ENCODE data around the gene SPRYD4.
"Not testable (repeated sequence)": the region's sequence is repeated elsewhere in the genome, so short reads cannot be mapped to it uniquely, and the experiment has no call there.

The SPRYD4 gene

DNA sequence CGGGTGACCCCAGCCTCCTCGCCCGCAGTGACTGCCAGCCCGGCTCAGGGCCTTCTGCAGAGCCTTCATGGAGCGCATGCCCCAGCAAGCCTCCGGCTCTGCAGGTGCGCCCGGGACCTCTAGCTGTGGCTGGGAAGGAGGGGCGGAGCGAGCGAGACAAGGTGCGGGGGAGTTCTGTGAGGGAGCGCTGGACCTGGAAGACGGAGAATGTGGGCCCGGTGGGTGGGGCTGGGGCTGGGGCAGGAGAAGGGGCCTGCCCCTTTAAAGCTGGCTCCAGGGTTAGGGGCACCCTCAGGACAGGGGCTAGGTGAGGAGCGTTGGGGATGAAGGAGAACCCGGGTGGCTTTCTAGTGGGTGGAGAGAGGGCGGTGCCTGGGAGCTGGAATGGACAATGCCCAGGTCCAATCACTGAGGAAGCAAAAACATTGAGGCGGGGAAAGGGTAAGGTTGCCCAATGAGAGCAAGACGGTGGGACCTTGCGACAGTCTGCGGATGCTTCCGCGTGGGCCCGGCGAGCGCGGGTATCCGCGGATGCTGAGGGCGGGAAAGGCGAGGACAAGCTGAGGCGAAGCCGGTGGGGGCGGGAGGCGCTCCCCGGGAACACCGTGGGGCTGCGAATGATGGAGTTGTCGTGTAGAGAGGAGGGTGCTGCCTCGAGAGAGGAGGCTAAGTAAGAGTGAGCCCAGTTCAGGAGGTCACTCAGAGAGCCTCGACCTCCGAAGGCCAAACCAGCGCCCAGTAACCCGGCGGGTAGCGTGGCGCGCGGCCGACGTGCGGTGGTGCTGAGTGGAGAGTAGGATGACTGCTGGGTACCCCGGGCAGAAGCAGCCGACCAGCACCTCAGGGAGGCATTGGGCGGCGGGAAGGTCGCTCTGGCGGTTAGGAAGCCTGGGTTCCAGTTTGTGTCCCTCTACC lies 19.9 kb downstream of the SPRYD4 start, which contains the start of gene GLS2:
Gene GLS2 (minus strand): TSS at position 121 of the 915 bp plus-strand sequence. CDS start 43 bp downstream, at position 78.
- FAIRE-seq (no peak), DNase-seq (ENCODE audit: insufficient read length, low spot score) (no peak)

DNA sequence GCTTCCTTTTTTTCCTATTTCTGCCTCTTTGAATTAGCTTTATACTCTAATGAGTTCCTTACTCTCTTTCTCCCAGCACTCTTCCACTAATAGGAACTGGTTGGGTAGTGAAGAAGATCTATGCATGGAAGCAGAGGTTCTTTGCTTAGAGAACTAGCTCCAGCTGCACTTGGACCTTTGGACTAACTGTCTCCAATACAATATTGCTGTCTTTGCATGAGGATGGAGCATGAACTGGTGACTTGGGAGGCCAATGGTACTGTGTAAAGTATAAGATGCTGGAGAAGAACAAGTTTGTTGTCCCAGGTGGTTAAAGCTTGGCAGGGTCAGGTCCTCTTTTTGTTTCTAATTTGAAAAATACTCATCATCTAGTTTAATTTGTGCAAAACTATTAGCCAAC lies 22.0 kb downstream of the SPRYD4 start:
- FAIRE-seq = no peak
- TF ChIP-seq POLR2A (IDR thresholded peaks at IDR 0.05; ENCODE audit: low read depth, low read length) = no peak
- DNase-seq (ENCODE audit: insufficient read length, low spot score) = no peak

More for the DNA sequence above, 19.9 kb downstream of the SPRYD4 start, which contains the start of gene GLS2:
- TF ChIP-seq POLR2A (IDR thresholded peaks at IDR 0.05; ENCODE audit: low read depth, low read length) = no peak

DNA sequence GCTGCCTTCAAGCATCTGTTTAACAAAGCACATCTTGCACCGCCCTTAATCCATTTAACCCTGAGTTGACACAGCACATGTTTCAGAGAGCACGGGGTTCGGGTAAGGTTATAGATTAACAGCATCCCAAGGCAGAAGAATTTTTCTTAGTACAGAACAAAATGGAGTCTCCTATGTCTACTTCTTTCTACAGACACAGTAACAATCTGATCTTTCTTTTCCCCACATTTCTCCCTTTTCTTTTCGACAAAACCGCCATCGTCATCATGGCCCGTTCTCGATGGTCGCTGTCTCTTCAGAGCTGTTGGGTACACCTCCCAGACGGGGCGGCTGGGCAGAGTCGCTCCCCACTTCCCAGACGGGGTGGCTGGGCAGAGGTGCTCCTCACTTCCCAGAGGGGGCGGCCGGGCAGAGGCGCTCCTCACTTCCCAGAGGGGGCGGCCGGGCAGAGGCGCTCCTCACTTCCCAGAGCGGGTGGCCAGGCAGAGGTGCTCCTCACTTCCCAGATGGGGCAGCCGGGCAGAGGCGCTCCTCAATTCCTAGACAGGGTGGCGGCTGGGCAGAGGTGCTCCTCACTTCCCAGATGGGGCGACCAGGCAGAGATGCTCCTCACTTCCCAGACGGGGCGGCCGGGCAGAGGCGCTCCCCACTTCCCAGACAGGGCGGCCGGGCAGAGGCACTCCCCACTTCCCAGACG lies 25.2 kb downstream of the SPRYD4 start:
- FAIRE-seq; DNase-seq (ENCODE audit: insufficient read length, low spot score): not testable (repeated sequence)

DNA sequence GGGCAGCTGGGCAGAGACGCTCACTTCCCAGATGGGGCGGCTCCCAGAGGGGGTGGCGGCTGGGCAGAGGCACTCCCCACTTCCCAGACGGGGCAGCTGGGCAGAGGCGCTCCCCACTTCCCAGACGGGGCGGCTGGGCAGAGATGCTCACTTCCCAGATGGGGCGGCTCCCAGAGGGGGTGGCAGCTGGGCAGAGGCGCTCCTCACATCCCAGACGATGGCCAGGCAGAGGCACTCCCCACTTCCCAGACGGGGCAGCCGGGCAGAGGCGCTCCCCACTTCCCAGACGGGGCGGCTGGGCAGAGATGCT lies 25.7 kb downstream of the SPRYD4 start:
- not testable (repeated sequence) for DNase-seq (ENCODE audit: insufficient read length, low spot score); FAIRE-seq

DNA sequence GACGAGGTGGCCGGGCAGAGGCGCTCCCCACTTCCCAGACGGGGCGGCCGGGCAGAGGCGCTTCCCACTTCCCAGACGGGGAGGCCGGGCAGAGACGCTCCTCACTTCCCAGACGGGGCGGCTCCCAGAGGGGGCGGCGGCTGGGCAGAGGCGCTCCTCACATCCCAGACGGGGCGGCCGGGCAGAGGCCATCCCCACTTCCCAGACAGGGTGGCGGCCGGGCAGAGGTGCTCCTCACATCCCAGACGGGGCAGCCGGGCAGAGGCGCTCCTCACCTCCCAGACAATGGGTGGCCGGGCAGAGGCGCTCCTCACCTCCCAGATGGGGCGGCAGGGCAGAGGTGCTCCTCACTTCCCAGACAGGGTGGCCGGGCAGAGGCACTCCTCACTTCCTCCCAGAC lies 26.1 kb downstream of the SPRYD4 start:
- FAIRE-seq; DNase-seq (ENCODE audit: insufficient read length, low spot score): not testable (repeated sequence)

DNA sequence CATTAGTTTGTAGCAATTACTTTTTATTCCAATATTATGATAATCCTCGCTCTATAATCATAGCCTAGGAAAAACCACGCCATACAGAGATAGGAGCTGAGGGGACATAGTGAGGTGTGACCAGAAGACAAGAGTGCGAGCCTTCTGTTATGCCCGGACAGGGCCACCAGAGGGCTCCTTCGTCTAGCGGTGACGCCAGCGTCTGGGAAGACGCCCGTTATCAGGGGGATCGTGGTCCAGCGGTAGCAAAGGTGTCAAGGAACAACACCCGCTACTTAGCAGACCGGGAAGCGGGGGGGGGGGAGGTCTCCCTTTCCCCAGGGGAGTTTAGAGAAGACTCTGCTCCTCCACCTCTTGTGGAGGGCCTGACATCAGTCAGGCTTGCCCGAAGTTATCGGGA lies 28.3 kb downstream of the SPRYD4 start:
- not testable (repeated sequence) for FAIRE-seq; DNase-seq (ENCODE audit: insufficient read length, low spot score)

DNA sequence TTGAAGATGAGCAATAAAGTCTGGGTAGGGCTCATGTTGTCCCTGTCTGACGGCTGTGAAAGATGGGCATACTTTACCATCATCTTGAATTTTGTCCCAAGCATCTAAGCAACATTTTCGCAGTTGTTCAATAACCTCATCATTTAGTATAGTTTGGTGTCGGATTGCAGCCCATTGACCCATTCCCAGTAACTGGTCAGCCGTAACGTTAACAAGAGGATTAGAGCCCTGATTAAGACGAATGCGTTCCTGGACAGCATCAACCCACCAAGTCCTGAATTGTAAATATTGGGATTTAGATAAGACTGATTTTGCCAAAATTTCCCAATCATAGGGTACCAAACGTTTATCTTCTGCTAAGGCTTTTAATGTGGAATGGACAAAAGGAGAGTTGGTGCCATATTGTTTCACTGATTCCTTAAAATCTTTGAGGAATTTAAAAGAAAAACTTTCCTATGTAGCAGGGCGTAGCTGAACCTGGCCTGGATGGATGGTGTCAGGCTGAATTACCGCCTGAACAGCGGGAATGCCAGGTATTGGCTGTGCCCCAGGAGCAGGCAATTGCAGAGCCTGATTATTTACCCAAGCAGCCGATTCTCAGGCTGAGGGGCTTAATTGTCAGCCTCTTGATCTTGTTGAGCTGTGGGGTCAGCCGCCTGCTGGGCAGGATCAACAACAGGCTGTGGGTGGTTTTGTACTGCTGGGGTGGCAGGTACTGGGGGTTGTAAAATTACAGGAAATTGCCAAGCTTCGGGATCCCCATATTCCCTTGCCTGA lies 29.9 kb downstream of the SPRYD4 start:
- DNase-seq (ENCODE audit: insufficient read length, low spot score); FAIRE-seq: not testable (repeated sequence)

DNA sequence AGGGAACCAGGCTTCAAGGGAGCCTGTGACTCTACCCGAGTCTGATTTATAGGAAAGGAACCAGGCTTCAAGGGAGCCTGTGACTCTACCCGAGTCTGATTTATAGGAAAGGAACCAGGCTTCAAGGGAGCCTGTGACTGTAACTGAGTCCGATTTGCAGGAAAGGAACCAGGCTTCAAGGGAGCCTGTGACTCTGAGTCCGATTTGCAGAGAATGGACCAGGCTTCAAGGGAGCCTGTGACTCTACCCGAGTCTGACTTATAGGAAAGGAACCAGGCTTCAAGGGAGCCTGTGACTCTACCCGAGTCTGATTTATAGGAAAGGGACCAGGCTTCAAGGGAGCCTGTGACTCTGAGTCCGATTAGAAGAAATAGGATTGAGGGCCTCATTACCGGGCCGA lies 31.1 kb downstream of the SPRYD4 start:
- not testable (repeated sequence) for DNase-seq (ENCODE audit: insufficient read length, low spot score); FAIRE-seq

DNA sequence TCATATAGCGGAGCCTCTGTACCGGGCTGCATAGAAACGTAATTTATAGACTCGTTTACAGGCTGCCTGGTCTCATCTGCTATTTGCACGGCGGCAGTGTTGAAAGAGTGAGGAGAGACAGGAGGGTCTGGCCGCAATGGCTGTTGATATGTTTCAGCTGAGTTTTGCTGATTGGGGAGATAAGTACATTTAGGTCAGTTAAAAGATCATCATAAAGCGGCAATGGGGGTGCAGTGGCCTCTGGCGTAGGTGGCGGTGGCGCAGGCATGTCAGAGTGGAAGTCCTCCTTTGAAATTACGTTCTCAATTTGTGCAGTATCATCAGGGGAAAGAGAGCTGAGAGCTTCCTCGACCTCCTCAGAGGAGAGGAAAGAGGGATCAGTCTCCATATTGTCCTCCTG lies 31.5 kb downstream of the SPRYD4 start:
- FAIRE-seq; DNase-seq (ENCODE audit: insufficient read length, low spot score): not testable (repeated sequence)

DNA sequence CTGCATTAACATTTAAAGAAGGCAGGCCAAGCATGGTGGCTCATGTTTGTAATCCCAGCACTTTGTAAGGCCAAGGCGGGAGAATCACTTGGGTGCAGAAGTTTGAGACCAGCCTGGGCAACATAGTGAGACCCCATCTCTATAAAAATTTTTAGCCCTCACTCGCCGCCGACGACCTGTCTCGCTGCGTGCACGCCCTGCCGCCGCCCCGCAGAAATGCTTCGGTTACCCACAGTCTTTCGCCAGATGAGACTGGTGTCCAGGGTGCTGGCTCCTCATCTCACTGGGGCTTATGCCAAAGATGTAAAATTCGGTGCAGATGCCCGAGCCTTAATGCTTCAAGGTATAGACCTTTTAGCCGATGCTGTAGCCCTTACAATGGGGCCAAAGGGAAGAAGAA lies 42.4 kb downstream of the SPRYD4 start:
- no peak for DNase-seq (ENCODE audit: insufficient read length, low spot score)
- FAIRE-seq = no peak
- no peak for TF ChIP-seq POLR2A (IDR thresholded peaks at IDR 0.05; ENCODE audit: low read depth, low read length)

DNA sequence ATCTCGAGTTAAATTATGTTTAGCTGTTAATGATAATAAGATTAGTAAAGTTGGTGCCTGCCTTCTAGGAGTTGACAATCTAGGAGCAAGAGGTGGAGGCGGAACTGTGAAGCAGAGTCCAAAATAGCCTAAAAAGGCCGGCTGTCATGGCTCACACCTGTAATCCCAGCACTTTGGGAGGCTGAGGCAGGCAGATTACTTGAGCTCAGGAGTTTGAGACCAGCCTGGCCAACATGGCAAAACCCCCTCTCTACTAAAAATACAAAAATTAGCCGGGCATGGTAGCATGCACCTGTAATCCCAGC lies 45.6 kb downstream of the SPRYD4 start:
- not testable (repeated sequence) for FAIRE-seq

DNA sequence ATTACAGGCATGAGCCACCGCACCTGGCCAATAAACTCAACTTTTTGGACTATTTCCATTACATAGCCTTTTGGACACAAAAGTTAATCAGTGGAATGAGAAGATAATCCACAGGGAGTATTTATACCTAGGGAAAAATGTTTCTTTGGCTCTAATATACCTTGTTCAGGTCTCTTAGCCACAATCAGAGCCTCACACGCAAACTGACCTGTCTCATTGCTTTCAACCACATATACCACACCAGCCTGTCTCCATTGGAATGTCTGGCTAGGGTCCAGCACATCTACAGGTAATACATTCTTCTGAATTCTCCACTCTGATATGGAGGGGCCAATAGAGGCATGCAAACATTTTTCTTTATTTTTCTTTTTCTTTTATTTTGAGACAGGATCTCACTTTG lies 49.5 kb downstream of the SPRYD4 start:
- FAIRE-seq (no peak), DNase-seq (ENCODE audit: insufficient read length, low spot score) (no peak)
- TF ChIP-seq POLR2A (IDR thresholded peaks at IDR 0.05; ENCODE audit: low read depth, low read length) = no peak

More for the DNA sequence above, 45.6 kb downstream of the SPRYD4 start:
- DNase-seq (ENCODE audit: insufficient read length, low spot score) = not testable (repeated sequence)

DNA sequence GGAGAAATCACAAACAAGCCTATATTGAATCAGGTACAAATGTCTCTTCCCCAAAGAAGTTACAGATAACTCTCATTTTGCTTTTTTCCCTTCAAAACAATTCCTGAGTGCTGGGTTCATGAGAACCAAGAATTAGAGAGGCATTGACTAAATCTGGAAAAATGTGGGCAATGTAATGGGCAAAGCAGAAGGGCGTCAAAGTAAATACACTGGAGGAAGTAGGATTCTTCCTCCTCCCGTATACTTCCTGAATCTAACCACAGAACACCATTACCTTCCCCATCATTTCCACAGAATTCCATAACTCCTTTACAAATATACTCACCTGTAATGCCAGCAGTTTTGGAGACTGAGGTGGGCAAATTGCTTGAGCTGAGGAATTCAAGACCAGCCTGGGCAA lies 50.2 kb downstream of the SPRYD4 start:
- DNase-seq (ENCODE audit: insufficient read length, low spot score) = no peak
- no peak for FAIRE-seq
- no peak for TF ChIP-seq POLR2A (IDR thresholded peaks at IDR 0.05; ENCODE audit: low read depth, low read length)

DNA sequence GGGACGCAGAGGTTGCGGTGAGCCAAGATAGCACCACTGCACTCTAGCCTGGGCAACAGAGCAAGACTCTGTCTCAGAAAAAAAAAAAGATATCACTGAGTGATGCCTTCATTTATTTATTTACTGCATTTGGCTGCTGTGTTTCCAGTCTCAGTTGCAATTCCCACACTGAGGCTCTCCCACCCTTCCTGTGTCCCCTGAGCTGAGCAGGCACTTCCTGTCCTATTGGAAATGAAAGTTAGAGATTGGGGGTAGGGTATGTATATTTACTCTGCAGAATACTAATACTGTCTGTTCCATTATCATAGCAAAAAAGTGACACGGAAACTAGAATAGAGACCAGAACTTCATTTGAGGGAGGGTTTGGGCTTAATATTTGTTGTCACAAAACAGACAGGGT lies 51.7 kb downstream of the SPRYD4 start:
- no peak for DNase-seq (ENCODE audit: insufficient read length, low spot score)

DNA sequence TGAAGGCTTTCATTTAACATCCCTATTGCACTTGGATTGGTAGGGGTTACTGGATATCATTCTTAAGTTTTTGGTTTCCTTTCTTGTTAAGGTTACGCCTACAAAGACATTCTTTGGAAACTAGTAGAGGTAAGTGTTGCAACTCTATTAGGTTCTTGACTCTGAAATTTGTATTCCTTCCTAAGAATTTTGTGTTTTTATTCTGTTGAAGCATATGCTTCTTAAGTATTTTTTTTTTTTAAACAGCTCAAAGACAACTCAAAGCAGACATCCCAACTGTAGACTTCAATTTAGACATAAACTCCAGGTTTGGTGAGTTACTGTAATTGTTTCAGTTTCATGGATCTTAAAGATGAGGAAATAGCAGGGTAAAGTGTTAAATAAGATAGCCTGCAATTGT lies 52.1 kb downstream of the SPRYD4 start:
- no peak for TF ChIP-seq POLR2A (IDR thresholded peaks at IDR 0.05; ENCODE audit: low read depth, low read length)
- no peak for FAIRE-seq
- no peak for DNase-seq (ENCODE audit: insufficient read length, low spot score)

More for the DNA sequence above, 51.7 kb downstream of the SPRYD4 start:
- TF ChIP-seq POLR2A (IDR thresholded peaks at IDR 0.05; ENCODE audit: low read depth, low read length) = no peak
- no peak for FAIRE-seq
